GOT3 (cell line): ENCODE measurements around the gene ACTR6.
"Not testable (repeated sequence)": the region's sequence is repeated elsewhere in the genome, so short reads cannot be mapped to it uniquely, and the experiment has no call there.

Source experiments
- DNase-seq: peaks from one replicate; lab custom pipeline; 2025; ENCODE audit warnings: mixed read lengths; lab: John Stamatoyannopoulos, UW

ACTR6 gene

DNA sequence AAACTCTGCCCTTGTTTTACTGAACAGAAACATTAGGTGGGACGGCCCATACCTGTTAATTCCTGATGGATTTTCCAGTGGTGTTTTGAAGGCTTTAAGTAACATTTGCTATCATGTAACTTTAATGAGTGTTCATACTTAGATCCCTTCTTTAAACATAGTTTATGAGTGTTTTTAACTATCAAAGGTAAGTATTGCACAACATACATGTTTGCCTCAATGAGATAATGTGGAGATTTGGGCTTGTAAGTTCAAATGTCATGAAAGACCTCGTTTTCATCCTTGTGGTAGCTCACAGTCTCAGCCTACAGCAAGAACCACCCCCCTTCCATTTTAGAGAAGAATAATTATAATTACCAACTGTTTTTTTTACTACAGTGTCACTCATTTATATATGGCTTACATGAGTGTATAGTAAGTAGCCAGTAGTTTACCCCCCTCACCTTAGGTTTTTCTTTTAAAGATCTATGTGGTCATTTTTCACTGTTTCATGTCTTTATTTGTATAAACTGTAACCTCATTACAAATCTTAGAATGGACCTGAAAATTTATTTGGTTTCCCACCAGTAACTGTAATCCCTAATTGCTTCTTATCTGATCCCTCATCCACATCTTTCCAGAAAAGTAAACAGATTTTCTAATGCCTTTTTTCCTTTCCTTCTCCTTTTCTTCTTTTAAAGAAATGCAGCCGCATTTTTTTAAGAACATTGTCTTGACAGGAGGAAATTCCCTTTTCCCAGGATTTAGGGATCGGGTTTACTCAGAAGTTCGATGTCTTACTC, 18.9 kb downstream of the ACTR6 start:
- no peak for DNase-seq

DNA sequence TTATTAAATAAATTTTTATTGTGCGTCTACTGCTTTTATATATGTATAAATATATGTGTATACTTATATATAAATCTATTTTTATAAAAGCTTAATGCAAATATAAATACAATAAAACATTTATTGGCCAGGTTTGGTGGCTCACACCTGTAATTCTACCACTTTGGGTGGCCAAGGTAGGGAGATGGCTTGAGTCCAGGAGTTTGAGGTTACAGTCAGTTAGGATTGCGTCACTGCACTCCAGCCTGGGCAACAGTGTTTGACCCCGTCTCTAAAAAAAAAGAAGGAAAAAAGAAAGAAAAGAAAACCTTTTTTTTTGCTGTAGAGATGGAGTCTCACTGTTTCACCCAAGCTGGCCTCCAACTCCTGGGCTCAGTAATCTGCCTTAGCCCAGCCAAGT, 20.9 kb downstream of the ACTR6 start:
- no peak for DNase-seq

- DNase-seq = not testable (repeated sequence)
Observed at GRCh38 chr12:100222173-100222572, 21.6 kb downstream of the ACTR6 start.

DNA sequence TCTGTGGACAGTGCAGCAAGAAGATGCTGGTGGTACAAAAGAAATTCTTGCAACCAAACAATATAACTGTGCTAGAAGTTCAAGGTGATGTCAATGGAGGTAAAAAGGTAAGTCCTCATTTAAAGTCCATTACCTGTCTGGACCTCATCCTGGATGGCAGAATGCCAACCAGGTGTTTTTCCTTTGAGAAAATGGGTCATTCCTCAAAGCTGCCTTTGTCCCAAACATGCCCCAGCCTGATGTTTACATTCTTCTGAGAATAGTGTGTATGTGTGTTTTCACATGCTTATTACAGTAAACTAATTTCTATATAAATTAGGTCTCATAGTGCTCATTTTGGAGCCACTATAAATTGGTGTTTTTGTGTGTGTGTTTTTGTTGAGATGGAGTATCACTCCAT, 24.9 kb downstream of the ACTR6 start:
- DNase-seq = no peak

DNA sequence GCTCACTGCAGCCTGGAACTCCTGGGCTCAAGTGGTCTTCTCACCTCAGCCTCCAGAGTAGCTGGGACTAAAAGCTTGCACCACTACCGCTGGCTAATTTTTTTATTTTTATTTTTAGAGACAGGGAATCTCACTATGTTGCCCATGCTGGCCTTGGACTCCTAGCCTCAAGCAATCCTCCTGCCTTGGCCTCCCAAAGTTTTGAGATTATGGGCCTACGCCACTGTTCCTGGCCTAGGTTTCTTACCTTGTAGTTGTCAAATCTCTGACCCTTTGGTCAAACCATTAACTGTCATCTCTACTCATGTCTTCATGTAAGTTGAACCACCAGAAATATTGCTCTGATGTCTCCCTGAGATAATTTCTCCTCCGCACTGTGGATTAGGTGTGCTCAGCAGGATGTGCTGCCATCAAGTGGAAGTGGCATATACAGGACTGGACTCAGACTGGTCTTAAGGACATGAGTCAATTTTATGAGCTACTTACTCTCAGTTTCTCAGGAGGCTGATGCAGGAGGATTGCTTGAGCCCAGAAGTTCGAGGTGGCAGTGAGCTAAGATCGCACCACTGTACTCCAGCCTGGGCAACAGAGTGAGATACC, 28.5 kb downstream of the ACTR6 start:
- no peak for DNase-seq

GRCh38 chr12:100229876-100230275, 29.3 kb downstream of the ACTR6 start:
- DNase-seq = no peak

DNA sequence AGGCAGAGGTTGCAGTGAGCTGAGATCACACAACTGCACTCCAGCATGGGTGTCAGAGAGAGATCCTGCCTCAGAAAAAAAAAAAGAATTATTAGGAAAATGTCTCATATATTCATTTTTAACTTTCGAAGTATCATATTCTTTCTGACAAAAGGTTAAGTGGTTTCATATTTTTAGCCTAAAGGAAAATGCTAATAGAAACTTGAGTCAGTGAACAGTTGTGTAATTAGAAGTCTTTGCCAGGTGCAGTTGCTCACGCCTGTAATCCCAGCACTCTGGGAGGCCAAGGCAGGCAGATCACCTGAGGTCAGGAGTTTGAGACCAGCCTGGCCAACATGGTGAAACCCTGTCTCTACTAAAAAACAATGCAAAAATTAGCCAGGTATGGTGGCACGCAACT, 31.3 kb downstream of the ACTR6 start:
- DNase-seq = not testable (repeated sequence)

DNA sequence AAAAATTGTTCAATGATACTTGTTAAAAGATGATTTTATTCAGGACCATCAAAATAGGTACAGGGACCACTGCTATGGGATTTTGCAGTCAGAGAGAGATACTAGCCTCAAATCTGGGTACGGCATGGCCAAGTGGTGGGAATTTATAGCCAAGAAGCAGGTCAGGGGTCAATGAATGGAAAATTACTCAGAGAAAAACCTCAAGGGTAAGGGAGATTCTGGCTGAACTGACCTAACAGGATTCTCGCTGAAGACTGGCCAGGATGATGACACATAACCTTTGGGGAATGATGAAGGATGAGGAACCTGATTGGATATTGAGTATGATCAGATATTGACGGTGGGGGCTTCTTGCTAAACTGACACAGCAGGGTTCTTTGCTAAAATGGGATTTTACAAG, 33.6 kb downstream of the ACTR6 start:
- DNase-seq = no peak

DNA sequence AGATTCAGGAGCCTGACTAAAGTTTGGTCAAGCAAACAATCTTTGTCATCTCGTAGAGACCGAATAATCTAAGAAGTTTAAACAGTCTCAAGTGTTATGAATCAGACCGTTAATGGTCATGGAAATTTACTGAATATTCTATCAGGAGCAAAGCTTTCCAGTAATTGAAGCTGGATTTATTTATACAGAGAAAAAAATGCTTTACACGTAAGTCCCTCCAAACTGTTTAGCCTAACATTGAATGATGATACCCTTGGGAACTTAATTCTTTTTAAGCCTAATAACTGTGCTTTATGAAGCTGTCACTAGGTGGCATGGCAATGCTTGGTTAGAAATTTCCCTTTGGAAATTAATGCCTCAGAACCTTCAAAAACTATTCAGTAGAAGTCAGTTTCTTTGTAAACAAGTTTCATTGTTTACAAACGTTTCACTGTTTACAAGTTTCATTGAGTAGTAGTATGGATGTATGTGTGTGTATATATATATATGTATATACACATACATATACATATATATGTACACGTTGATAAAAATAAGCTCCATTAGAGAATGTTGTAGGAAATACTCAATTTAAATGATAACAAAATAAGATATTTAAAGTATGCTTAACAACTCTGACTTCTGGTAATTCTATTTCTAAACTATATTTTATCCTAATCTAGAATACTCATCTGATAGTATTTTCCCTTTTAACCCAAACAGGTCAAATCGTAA, 34.1 kb downstream of the ACTR6 start:
- DNase-seq = no peak

- no peak for DNase-seq
Observed at GRCh38 chr12:100238801-100239200, 38.2 kb downstream of the ACTR6 start.

- DNase-seq = no peak
Observed at GRCh38 chr12:100239589-100239988, 39.0 kb downstream of the ACTR6 start.

GRCh38 chr12:100243137-100243536, 42.5 kb downstream of the ACTR6 start:
- DNase-seq = no peak

- DNase-seq = no peak
Observed at GRCh38 chr12:100247765-100248164, 47.1 kb downstream of the ACTR6 start.

GRCh38 chr12:100248886-100249285, 48.3 kb downstream of the ACTR6 start:
- no peak for DNase-seq

DNA sequence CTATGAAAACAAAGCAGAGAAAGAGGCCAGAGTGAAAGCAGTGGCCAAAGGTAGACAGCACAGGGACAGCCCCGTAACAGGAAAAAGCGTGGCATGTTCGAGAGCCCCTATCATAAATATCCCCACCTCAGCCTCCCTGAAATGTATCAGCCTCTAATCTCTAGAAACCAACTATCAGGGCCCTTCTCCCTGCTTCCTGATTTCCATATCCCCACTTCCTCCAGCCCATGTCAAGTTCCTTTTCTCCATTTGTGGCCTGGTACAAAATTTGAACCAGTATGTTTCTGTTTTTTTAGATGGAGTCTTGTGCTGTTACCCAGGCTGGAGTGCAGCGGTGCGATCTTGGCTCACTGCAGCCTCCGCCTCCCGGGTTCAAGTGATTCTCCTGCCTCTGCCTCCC, 49.3 kb downstream of the ACTR6 start:
- DNase-seq = no peak

- DNase-seq = no peak
Observed at GRCh38 chr12:100251917-100252316, 51.3 kb downstream of the ACTR6 start.

DNA sequence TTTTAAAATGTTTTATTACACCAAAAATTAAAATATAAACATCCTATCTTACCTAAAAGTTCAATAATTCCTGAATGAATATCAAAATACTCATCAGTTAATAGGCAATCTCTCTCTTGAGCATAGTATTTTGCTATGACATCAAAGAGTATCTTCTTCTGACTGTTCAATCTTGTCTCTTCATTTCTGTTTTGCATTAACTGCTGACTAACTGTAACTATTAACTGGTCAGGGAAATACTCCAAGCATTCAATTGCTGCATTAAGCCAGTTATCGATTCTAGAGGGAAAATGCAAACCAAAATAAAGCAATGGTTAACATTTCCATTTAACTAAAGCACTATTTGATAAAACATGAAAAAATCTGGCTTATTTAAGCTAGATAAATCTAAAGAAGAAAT, 52.8 kb downstream of the ACTR6 start:
- no peak for DNase-seq

- no peak for DNase-seq
Observed at GRCh38 chr12:100254876-100255275, 54.3 kb downstream of the ACTR6 start.

- DNase-seq = no peak
Observed at GRCh38 chr12:100258127-100258526, 57.5 kb downstream of the ACTR6 start.

GRCh38 chr12:100263131-100263530, 62.5 kb downstream of the ACTR6 start:
- DNase-seq = no peak

DNA sequence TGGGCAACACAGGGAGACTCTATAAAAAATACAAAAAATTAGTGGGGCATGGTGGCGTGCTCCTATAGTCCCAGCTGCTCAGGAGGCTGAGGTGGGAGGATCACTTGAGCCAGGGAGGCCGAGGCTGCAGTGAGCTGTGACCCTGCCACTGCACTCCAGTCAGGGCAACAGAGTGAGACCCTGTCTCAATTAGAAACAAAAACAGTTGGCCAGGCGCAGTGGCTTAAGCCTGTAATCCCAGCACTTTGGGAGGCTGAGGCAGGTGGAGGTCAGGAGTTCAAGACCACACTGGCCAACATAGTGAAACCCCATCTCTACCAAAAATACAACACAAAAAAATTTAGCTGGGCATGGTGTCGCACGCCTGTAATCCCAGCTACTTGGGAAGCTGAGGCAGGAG, 64.5 kb downstream of the ACTR6 start:
- not testable (repeated sequence) for DNase-seq

DNA sequence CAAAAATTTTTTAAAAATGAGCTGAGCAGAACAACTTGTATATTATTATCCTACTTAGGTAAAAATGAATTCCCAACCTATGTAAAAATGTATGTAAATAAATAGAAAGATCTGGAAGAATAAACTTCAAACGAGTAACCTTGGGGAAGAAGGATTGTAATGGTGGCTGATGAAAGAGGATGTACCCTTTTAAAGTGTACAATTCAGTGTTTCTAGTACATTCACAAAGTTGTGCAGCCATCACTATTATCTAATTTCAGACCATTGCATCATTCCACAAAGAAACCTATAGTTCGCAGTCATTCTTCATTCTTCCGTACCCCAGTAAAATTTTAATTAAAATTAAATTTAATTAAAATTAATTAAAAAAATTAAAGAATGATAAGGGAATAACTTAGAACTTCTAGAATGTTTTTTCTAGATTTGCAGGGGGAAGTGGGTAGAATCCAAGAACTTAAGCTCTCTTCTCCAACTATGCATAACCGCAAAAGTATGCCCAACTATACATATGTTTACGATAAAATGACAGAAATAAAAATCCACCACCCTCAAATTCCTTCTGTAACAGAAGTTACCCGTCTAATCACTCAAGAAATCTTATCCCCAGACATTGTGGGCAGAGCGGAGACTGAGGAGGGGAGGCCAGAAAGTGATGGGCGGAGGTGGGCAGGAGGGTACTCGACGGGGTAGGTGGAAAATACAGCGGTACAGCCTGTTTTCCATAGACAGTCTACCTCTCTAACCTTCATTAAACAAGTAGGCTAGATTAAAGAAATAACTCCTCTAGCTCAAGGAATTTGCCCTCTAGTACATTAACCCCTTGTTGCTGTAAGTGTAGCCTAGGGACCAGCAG, 65.3 kb downstream of the ACTR6 start:
- no peak for DNase-seq

GRCh38 chr12:100266585-100266834, 65.9 kb downstream of the ACTR6 start:
- no peak for DNase-seq
